ENCODE results near the gene UST. TPM values are rescaled to one million over a fixed set of nuclear protein-coding genes. Genes with fewer than 3 reads are reported as not detected.
"Not testable (repeated sequence)": the region's sequence is repeated elsewhere in the genome, so short reads cannot be mapped to it uniquely, and the experiment has no call there.

UST gene
- total RNA-seq, 2 donors from 2014 or later = 1.6 to 3.7 TPM

- peaks cover 0 to 1% of the 10 kb centered on the region in 2 donors for H3K9me3 Mint-ChIP-seq
- peak; percentile 16 to 42 for DNase-seq
- H3K4me1 Mint-ChIP-seq (ENCODE audit: low read depth) = peaks cover 4% of the 10 kb centered on the region
- H3K27me3 Mint-ChIP-seq (ENCODE audit: low read depth) = no peaks in the 10 kb centered on the region
- H3K27ac Mint-ChIP-seq = peak overlapping the region; percentile 48
- H3K4me3 Mint-ChIP-seq = peak overlapping the region in 1 of 2 donors; percentile 9
- peak; percentile 43 to 87 for ATAC-seq (replicated peaks in 1 of 2)
- H3K36me3 Mint-ChIP-seq (ENCODE audit: insufficient read depth in 2 of 2) = no peaks in the 10 kb centered on the region
Measured at GRCh38 chr6:148846778-148847761, 100.2 kb downstream of the UST start.

- no peak for ATAC-seq (replicated peaks in 1 of 2)
- no peak overlapping the region for H3K4me3 Mint-ChIP-seq
Measured at GRCh38 chr6:148848915-148849314, 102.1 kb downstream of the UST start.

GRCh38 chr6:148849449-148849848, 102.6 kb downstream of the UST start:
- peaks cover 11% of the 10 kb centered on the region for H3K27me3 Mint-ChIP-seq (ENCODE audit: low read depth)
- DNase-seq; H3K4me3 Mint-ChIP-seq; H3K4me1 Mint-ChIP-seq (ENCODE audit: low read depth); H3K9me3 Mint-ChIP-seq; H3K36me3 Mint-ChIP-seq (ENCODE audit: insufficient read depth in 2 of 2); H3K27ac Mint-ChIP-seq: not testable (repeated sequence)
- ATAC-seq (replicated peaks in 1 of 2) = peak in 1 of 2 donors; percentile 51

More at GRCh38 chr6:148848915-148849314, 102.1 kb downstream of the UST start:
- Mint-ChIP-seq H3K27ac (no peak overlapping the region), H3K27me3 (ENCODE audit: low read depth) (peaks cover 7% of the 10 kb centered on the region), H3K9me3 (peaks cover 0 to 1% of the 10 kb centered on the region in 2 donors), H3K4me1 (ENCODE audit: low read depth) (peaks cover 4% of the 10 kb centered on the region), H3K36me3 (ENCODE audit: insufficient read depth in 2 of 2) (no peaks in the 10 kb centered on the region)
- DNase-seq = no peak

GRCh38 chr6:148850964-148851363, 104.1 kb downstream of the UST start:
- no peak overlapping the region for H3K27ac Mint-ChIP-seq
- peaks cover 0 to 1% of the 10 kb centered on the region in 2 donors for H3K9me3 Mint-ChIP-seq
- no peak for ATAC-seq (replicated peaks in 1 of 2)
- peaks cover 15% of the 10 kb centered on the region for H3K27me3 Mint-ChIP-seq (ENCODE audit: low read depth)
- no peaks in the 10 kb centered on the region for H3K36me3 Mint-ChIP-seq (ENCODE audit: insufficient read depth in 2 of 2)
- H3K4me3 Mint-ChIP-seq = no peak overlapping the region
- H3K4me1 Mint-ChIP-seq (ENCODE audit: low read depth) = peaks cover 9% of the 10 kb centered on the region
- DNase-seq = no peak

- peaks cover 0 to 1% of the 10 kb centered on the region in 2 donors for H3K9me3 Mint-ChIP-seq
- DNase-seq (no peak), ATAC-seq (replicated peaks in 1 of 2) (no peak)
- H3K4me3 Mint-ChIP-seq = no peak overlapping the region
- H3K27me3 Mint-ChIP-seq (ENCODE audit: low read depth) = peaks cover 15% of the 10 kb centered on the region
- no peak overlapping the region for H3K27ac Mint-ChIP-seq
- H3K36me3 Mint-ChIP-seq (ENCODE audit: insufficient read depth in 2 of 2) = no peaks in the 10 kb centered on the region
- H3K4me1 Mint-ChIP-seq (ENCODE audit: low read depth) = peaks cover 9% of the 10 kb centered on the region
Measured at GRCh38 chr6:148851683-148852556, 105.1 kb downstream of the UST start.

- Mint-ChIP-seq H3K27me3 (ENCODE audit: low read depth) (peaks cover 15% of the 10 kb centered on the region), H3K9me3 (peaks cover 0 to 1% of the 10 kb centered on the region in 2 donors), H3K36me3 (ENCODE audit: insufficient read depth in 2 of 2) (no peaks in the 10 kb centered on the region), H3K4me3 (no peak overlapping the region), H3K4me1 (ENCODE audit: low read depth) (peaks cover 9% of the 10 kb centered on the region), H3K27ac (no peak overlapping the region)
- no peak for DNase-seq
- ATAC-seq (replicated peaks in 1 of 2) = no peak
Measured at GRCh38 chr6:148852688-148853087, 105.9 kb downstream of the UST start.

GRCh38 chr6:148853113-148853512, 106.3 kb downstream of the UST start:
- H3K9me3 Mint-ChIP-seq; H3K4me1 Mint-ChIP-seq (ENCODE audit: low read depth); H3K36me3 Mint-ChIP-seq (ENCODE audit: insufficient read depth in 2 of 2); H3K27ac Mint-ChIP-seq; DNase-seq; ATAC-seq (replicated peaks in 1 of 2); H3K4me3 Mint-ChIP-seq: not testable (repeated sequence)
- H3K27me3 Mint-ChIP-seq (ENCODE audit: low read depth) = peaks cover 15% of the 10 kb centered on the region

GRCh38 chr6:148854096-148854495, 107.3 kb downstream of the UST start:
- ATAC-seq (replicated peaks in 1 of 2) (no peak), DNase-seq (no peak)
- Mint-ChIP-seq H3K4me1 (ENCODE audit: low read depth) (peaks cover 9% of the 10 kb centered on the region), H3K9me3 (no peaks in the 10 kb centered on the region), H3K4me3 (no peak overlapping the region), H3K36me3 (ENCODE audit: insufficient read depth in 2 of 2) (no peaks in the 10 kb centered on the region), H3K27me3 (ENCODE audit: low read depth) (peaks cover 15% of the 10 kb centered on the region), H3K27ac (no peak overlapping the region)

- DNase-seq (no peak), ATAC-seq (replicated peaks in 1 of 2) (no peak)
- H3K27me3 Mint-ChIP-seq (ENCODE audit: low read depth) = peaks cover 15% of the 10 kb centered on the region
- peaks cover 5% of the 10 kb centered on the region for H3K4me1 Mint-ChIP-seq (ENCODE audit: low read depth)
- H3K27ac Mint-ChIP-seq = no peak overlapping the region
- H3K4me3 Mint-ChIP-seq = no peak overlapping the region
- H3K9me3 Mint-ChIP-seq = no peaks in the 10 kb centered on the region
- H3K36me3 Mint-ChIP-seq (ENCODE audit: insufficient read depth in 2 of 2) = no peaks in the 10 kb centered on the region
Measured at GRCh38 chr6:148854992-148855391, 108.2 kb downstream of the UST start.

GRCh38 chr6:148855744-148856143, 108.9 kb downstream of the UST start:
- Mint-ChIP-seq H3K4me3 (no peak overlapping the region), H3K9me3 (no peaks in the 10 kb centered on the region), H3K27me3 (ENCODE audit: low read depth) (peaks cover 15% of the 10 kb centered on the region), H3K27ac (no peak overlapping the region), H3K4me1 (ENCODE audit: low read depth) (peaks cover 5% of the 10 kb centered on the region), H3K36me3 (ENCODE audit: insufficient read depth in 2 of 2) (no peaks in the 10 kb centered on the region)
- ATAC-seq (replicated peaks in 1 of 2) = peak; percentile 37 to 87
- no peak for DNase-seq

GRCh38 chr6:148857798-148858390, 111.1 kb downstream of the UST start:
- Mint-ChIP-seq H3K4me1 (ENCODE audit: low read depth) (peaks cover 5% of the 10 kb centered on the region), H3K4me3 (no peak overlapping the region), H3K9me3 (peaks cover 0 to 3% of the 10 kb centered on the region in 2 donors), H3K27ac (no peak overlapping the region), H3K36me3 (ENCODE audit: insufficient read depth in 2 of 2) (peaks cover 0 to 2% of the 10 kb centered on the region in 2 donors), H3K27me3 (ENCODE audit: low read depth) (peaks cover 24% of the 10 kb centered on the region)
- ATAC-seq (replicated peaks in 1 of 2) (no peak), DNase-seq (no peak)

GRCh38 chr6:148864132-148864531, 117.3 kb downstream of the UST start:
- not testable (repeated sequence) for DNase-seq; H3K36me3 Mint-ChIP-seq (ENCODE audit: insufficient read depth in 2 of 2); H3K4me3 Mint-ChIP-seq; ATAC-seq (replicated peaks in 1 of 2); H3K27ac Mint-ChIP-seq; H3K9me3 Mint-ChIP-seq; H3K27me3 Mint-ChIP-seq (ENCODE audit: low read depth)
- peaks cover 19% of the 10 kb centered on the region for H3K4me1 Mint-ChIP-seq (ENCODE audit: low read depth)
